ENCODE data around the gene CYB5D1.

Gene CYB5D1

GRCh38 chr17:7844292-7845154, 13.3 kb upstream of the CYB5D1 start:
- DNase-seq (ENCODE audit: low read depth in 3 of 3), result peak; percentile 69 to 77 (median 70)

GRCh38 chr17:7845359-7846062, 12.3 kb upstream of the CYB5D1 start:
- no peak for DNase-seq (ENCODE audit: low read depth in 3 of 3)

GRCh38 chr17:7846063-7846735, 11.6 kb upstream of the CYB5D1 start:
- no peak for DNase-seq (ENCODE audit: low read depth in 3 of 3)

GRCh38 chr17:7846765-7847661, 10.8 kb upstream of the CYB5D1 start:
- DNase-seq (ENCODE audit: low read depth in 3 of 3), result no peak

GRCh38 chr17:7848131-7848579, 9.6 kb upstream of the CYB5D1 start:
- DNase-seq (ENCODE audit: low read depth in 3 of 3), result no peak

- no peak for DNase-seq (ENCODE audit: low read depth in 3 of 3)
These were observed 9.1 kb upstream of the CYB5D1 start for GRCh38 chr17:7848739-7849129.

GRCh38 chr17:7849130-7849750, 8.6 kb upstream of the CYB5D1 start:
- DNase-seq (ENCODE audit: low read depth in 3 of 3), result no peak

GRCh38 chr17:7849751-7850504, 7.9 kb upstream of the CYB5D1 start:
- DNase-seq (ENCODE audit: low read depth in 3 of 3), result no peak

GRCh38 chr17:7850701-7851437, 6.9 kb upstream of the CYB5D1 start:
- no peak for DNase-seq (ENCODE audit: low read depth in 3 of 3)

GRCh38 chr17:7851438-7852261, 6.2 kb upstream of the CYB5D1 start:
- DNase-seq (ENCODE audit: low read depth in 3 of 3), result peak; percentile 85 to 97 (median 86)

- DNase-seq (ENCODE audit: low read depth in 3 of 3), result no peak
These were observed 5.5 kb upstream of the CYB5D1 start for GRCh38 chr17:7852262-7852670.

- DNase-seq (ENCODE audit: low read depth in 3 of 3), result no peak
These were observed 4.7 kb upstream of the CYB5D1 start for GRCh38 chr17:7852919-7853690.

- no peak for DNase-seq (ENCODE audit: low read depth in 3 of 3)
These were observed 4.1 kb upstream of the CYB5D1 start for GRCh38 chr17:7853691-7854038.

- no peak for DNase-seq (ENCODE audit: low read depth in 3 of 3)
These were observed 3.6 kb upstream of the CYB5D1 start for GRCh38 chr17:7854078-7854777.

GRCh38 chr17:7854851-7855659, 2.7 kb upstream of the CYB5D1 start, which contains the start of gene TMEM88:
Gene TMEM88 (plus strand): TSS chr17:7855066. CDS start chr17:7855075, 9 bp downstream.
- DNase-seq (ENCODE audit: low read depth in 3 of 3), result no peak

- DNase-seq (ENCODE audit: low read depth in 3 of 3), result no peak
These were observed 2.2 kb upstream of the CYB5D1 start for GRCh38 chr17:7855660-7856010.
